ENCODE measurements around the gene SIGLEC6. TPM values are rescaled to one million over a fixed set of nuclear protein-coding genes. Genes with fewer than 3 reads are reported as not detected.
A peak's percentile ranks its signal among the peaks of the same experiment; 100 is the strongest.

The SIGLEC6 gene
- polyA plus RNA-seq, 4 donors = 0.14 to 0.23 TPM; not detected in 2

GRCh38 chr19:51549533-51550324 is 18.3 kb upstream of the SIGLEC6 start:
- DNase-seq (ENCODE audit: low read depth in 4 of 4, low spot score in 3 of 4) = no peak

GRCh38 chr19:51548891-51549305 is 17.4 kb upstream of the SIGLEC6 start:
- DNase-seq (ENCODE audit: low read depth in 4 of 4, low spot score in 3 of 4) = no peak

DNA sequence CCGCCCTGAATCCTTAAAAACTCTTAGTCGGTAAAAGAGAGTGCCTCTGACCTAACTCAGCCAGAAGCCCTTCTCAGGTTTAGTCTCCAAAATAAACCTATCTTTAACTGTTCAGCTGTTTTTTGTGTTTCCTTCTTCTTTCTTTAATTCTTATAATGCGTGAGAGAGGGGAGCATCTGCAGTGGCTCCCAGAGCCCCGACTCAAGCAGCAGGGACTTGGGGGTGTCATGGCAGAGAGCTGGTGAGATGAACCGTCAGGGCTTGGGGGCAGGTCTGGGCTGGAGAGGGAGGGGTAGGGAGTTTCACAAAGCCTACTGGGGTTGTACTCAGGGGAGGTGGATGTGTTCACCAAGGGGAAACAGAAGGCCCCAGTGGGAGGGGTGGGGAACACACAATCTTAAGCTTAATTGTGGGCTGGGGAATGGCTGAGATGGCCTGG is 16.8 kb upstream of the SIGLEC6 start:
- DNase-seq (ENCODE audit: low read depth in 4 of 4, low spot score in 3 of 4) = no peak

DNA sequence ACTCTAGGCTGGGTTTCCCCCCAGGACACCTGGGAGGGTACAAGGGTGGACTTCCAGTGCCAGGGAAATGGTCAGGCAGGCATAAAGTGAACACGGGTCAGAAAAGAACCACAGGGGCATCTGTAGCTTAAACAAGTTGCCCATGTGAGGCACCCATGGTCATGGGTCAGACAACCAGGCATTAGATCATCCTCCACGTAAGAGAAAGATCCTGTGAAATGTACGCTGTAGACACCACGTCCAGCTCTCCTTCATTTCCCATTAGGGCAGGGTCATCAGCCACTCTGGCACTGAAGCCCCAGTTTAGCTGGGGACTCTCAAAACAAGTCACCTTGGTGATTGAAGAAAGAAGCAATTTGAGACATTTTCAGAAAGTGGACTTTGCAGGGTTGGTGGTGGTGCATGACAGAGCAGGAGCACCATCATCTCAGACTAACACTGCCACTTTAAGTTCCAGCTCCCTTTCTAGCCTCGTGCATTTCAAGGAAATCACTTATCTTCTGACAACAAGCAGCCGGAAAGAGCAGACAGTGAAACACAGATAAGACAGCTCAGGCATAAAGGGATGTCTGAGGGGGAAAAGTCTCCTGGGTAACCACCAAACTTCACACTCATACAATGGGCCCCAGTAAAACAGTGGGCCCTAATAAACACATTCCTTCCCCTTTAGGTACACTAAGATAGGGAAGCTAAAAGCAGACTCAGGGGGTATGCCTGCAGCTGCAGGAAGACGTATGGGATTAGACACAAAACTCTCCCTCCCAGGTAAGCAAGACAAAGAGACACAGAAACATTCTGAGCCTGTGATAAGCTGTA is 16.1 kb upstream of the SIGLEC6 start:
- DNase-seq (ENCODE audit: low read depth in 4 of 4, low spot score in 3 of 4) = no peak

GRCh38 chr19:51546650-51547396 is 15.4 kb upstream of the SIGLEC6 start:
- no peak for DNase-seq (ENCODE audit: low read depth in 4 of 4, low spot score in 3 of 4)

GRCh38 chr19:51546107-51546649 is 14.7 kb upstream of the SIGLEC6 start:
- no peak for DNase-seq (ENCODE audit: low read depth in 4 of 4, low spot score in 3 of 4)

GRCh38 chr19:51544038-51544437 is 12.6 kb upstream of the SIGLEC6 start:
- DNase-seq (ENCODE audit: low read depth in 4 of 4, low spot score in 3 of 4) = no peak

- DNase-seq (ENCODE audit: low read depth in 4 of 4, low spot score in 3 of 4) = no peak
Measured at GRCh38 chr19:51542699-51543098, 11.2 kb upstream of the SIGLEC6 start.

DNA sequence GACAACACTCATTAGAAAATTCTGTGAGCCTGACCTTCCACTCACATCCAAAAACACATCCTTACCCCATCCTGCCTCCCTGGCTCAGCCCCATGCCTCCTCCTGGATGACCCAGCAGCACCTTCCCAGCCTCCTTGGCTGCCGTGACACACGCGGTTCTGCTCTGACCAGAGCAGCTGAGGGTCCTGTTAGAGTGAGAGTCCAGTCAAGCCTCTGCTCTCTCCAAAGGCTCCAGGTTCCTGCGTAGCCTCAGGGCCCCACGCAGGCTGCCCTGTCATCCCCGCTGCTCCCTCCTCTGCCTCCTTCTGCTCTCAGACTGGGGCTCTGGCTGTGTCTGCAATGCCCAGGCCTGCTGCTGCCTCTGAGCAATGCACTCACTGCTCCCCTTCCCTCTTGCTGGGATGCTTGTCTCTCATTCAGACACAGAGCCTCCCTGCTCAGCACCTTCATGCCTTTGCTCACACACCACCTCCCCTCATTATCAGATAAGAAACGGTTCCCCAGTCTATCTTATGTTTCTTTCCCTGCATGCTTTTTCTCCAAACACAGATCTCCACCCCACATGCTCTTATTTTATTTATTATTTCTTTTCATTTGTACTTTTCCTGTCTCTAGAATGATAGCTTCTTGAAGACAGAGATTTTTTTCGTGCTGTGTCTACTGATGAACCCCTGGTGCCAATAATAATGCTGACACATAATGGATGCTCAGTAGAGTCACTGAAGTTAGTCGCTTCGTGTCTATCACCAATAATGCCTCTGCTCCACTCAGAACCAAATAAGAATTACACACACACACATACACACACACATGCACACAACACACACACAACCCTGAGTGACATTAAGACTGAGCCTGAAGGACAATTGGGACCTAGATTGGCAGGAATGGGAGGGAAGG is 10.2 kb upstream of the SIGLEC6 start:
- DNase-seq (ENCODE audit: low read depth in 4 of 4, low spot score in 3 of 4) = no peak

- no peak for DNase-seq (ENCODE audit: low read depth in 4 of 4, low spot score in 3 of 4)
Measured at GRCh38 chr19:51539821-51540366, 8.4 kb upstream of the SIGLEC6 start.

DNA sequence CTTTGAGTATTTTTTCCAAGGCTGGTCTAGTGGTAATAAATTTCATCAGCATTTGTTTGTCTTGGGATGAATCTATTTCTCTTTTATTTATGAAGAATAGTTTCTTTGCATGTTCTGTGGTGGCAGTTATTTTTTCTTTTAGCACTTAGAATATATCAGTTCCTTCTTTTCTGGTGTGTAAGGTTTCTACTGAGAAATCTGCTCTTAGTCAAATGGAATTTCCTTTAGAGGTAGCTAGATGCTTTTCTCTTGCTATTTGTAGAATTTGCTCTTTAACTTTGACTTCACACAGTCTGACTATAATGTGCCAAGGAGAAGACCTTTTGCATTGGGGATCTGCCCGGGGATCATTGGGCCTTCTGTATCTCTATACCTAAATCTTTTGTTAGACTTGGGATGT is 4.1 kb upstream of the SIGLEC6 start:
- no peak for DNase-seq (ENCODE audit: low read depth in 4 of 4, low spot score in 3 of 4)

DNA sequence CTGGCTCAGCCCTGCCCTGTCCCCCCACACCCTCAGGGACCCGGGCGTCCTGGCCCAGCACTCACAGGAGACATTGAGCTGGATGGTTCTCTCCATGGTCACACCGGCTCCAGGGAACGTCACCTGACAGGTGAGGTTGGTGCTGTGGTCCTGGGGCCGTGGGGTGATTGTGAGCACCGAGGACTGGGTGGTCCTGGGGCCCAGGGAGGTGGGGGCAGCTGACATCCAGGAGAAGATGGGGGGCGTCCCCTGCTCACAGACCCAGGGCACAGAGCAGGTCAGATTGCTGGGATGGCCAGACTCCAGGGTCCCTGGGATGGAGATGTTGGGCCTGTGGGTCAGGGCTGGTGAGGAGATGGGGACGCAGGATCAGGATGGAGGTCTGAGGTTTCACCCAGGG is 854 bp downstream of the SIGLEC6 start:
- DNase-seq (ENCODE audit: low read depth in 4 of 4, low spot score in 3 of 4) = no peak

- no peak for DNase-seq (ENCODE audit: low read depth in 4 of 4, low spot score in 3 of 4)
Measured at GRCh38 chr19:51529301-51529700, 2.2 kb downstream of the SIGLEC6 start.

GRCh38 chr19:51525651-51526050 is 5.8 kb downstream of the SIGLEC6 start:
- no peak for DNase-seq (ENCODE audit: low read depth in 4 of 4, low spot score in 3 of 4)

DNA sequence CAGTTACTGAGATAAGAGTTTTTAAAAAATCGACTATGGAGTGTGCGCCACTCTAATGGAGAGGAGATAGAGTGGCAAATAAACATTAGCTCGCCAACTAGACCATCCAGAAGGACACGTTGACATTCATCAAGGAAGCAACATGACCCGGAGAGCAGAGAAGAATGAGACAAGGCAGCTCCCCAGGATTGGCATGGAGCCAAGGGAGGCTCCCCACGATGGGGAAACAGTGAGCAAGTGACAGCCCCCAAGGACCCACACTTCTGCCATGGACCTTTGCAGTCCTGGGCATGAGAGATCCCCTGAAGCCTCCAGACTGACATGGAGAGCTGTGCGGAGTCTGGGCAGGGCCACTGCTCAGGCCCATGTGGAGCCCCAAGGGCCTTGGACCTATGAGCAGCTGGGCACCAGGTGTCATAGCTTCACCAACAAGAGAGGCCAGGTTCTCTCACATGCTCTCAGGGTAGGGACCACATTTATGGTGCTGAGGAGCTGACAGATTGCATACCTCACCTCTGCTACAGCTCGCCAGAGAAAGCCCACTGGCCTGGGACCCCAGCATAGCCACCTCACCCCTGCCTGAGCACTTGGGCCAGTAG is 6.7 kb downstream of the SIGLEC6 start:
- no peak for DNase-seq (ENCODE audit: low read depth in 4 of 4, low spot score in 3 of 4)

DNA sequence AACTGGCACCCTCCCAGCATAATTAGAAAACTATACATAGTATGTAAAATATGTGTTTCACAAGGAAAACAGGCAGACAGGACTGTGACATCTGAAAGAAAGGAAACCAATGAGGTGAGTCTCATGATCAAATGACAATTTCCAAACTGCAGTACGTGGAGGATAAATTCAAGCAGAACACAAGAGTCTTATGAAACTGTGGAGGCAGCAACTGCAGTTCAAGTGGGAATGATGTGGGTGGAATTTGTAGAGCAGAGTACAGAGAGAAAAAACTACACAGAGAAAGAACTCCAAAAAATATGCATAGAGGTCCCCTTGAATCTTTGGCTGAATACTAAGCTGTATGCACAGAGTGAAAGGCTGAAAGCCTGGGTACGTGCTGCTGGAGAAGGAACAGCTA is 9.7 kb downstream of the SIGLEC6 start:
- no peak for DNase-seq (ENCODE audit: low read depth in 4 of 4, low spot score in 3 of 4)

GRCh38 chr19:51521357-51521756 is 10.1 kb downstream of the SIGLEC6 start:
- no peak for DNase-seq (ENCODE audit: low read depth in 4 of 4, low spot score in 3 of 4)

- no peak for DNase-seq (ENCODE audit: low read depth in 4 of 4, low spot score in 3 of 4)
Measured at GRCh38 chr19:51520728-51521127, 10.7 kb downstream of the SIGLEC6 start.

GRCh38 chr19:51514866-51515481 is 16.5 kb downstream of the SIGLEC6 start:
- peak; percentile 6 to 32 (median 17) for DNase-seq (ENCODE audit: low read depth in 4 of 4, low spot score in 3 of 4)

Data from left renal pelvis (tissue), 4 donors.